AG09309 (cell line): ENCODE results near the gene CACTIN.

Experiments used
- DNase-seq: peaks from one replicate; pipeline ENCODE4 v3.0.0-alpha.2; 2010; ENCODE audit warnings: low read depth
- H3K4me3 ChIP-seq: 2 replicates; pipeline ENCODE4 v1.5.1; 2011; ENCODE audit warnings: mild to moderate bottlenecking, low read depth, low read length, moderate library complexity; ENCODE audit not compliant: control insufficient read depth
- CTCF ChIP-seq: IDR thresholded peaks from 2 replicates; pipeline ENCODE4 v1.5.1; 2011; ENCODE audit warnings: mild to moderate bottlenecking, low read depth, low read length, inconsistent platforms; ENCODE audit not compliant: insufficient read depth, control insufficient read depth; ENCODE audit errors: missing control alignments

The CACTIN gene

GRCh38 chr19:3601021-3601420, 25.6 kb downstream of the CACTIN start:
- DNase-seq = no peak
- H3K4me3 ChIP-seq = no peak overlapping the region
- TF ChIP-seq CTCF = no peak

DNA sequence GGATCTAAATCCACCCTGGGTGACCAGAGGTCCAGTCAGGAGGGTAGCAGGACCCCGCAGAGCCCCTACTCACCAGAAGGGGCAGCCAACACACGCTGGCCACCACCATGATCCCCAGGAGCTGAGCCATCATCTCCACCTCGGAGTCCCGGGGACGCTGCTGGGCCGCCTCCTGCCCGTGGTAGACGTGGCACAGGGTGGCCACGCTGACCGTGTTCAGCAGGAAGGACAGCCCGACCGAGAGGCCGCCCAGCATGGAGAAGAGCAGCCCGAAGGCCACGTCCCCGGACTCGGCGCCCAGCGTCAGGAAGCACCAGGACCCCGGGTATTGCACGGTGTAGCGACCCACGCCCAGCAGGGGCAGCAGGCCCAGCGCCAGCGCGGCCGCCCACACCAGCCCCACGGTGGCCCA, 26.8 kb downstream of the CACTIN start:
- H3K4me3 ChIP-seq = no peak overlapping the region
- DNase-seq = no peak
- TF ChIP-seq CTCF = no peak

DNA sequence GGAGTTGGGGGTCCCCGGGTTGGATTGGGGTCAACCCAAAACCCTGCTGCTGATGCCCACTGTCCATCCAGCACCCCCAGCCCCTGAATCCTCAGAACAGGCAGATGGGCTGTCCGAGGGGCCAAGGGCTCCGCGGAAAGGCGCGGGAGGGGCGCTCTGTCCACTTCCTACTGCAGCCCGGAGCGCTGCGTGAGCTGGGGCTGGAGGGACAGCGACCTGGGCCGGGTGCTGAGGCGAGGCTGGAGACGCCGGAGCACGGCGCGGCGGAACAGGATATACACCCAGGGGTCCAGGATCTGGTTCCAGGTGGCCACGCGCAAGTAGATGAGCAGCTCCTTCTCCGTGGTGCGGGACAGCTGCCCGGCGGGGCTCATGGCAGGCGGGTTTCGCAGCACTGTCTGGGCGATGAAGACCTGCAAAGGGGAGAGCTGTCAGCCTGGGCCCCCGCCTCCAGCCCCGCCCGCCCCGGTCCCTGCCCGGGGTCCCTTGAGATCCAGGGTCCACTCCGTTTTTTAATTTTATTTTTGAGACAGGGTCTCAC, 31.0 kb downstream of the CACTIN start:
- TF ChIP-seq CTCF = no peak
- H3K4me3 ChIP-seq = no peak overlapping the region
- no peak for DNase-seq

DNA sequence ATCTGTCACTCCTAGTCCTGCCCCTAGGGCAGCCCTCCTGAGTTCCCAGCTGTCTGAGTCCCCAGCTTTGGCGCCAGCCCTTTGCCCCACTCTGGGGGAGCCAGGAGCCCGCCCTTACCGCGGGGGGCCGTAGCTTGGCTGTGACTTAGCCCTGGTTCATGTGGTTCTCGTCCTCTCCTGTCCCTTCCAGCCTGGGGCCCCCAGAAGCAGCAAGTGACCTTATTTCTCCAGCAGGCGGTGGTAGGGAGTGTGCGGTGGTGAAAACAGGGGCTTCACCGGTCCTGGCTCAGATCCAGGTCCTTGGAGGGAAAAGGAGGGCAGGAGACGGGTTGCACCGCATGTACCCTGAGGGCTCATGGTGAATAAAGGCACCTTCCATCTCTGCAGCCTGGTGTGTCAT, 33.4 kb downstream of the CACTIN start:
- no peak for DNase-seq
- TF ChIP-seq CTCF = no peak
- H3K4me3 ChIP-seq = no peak overlapping the region

GRCh38 chr19:3591876-3592613, 34.5 kb downstream of the CACTIN start:
- DNase-seq = no peak
- TF ChIP-seq CTCF = no peak
- no peak overlapping the region for H3K4me3 ChIP-seq

DNA sequence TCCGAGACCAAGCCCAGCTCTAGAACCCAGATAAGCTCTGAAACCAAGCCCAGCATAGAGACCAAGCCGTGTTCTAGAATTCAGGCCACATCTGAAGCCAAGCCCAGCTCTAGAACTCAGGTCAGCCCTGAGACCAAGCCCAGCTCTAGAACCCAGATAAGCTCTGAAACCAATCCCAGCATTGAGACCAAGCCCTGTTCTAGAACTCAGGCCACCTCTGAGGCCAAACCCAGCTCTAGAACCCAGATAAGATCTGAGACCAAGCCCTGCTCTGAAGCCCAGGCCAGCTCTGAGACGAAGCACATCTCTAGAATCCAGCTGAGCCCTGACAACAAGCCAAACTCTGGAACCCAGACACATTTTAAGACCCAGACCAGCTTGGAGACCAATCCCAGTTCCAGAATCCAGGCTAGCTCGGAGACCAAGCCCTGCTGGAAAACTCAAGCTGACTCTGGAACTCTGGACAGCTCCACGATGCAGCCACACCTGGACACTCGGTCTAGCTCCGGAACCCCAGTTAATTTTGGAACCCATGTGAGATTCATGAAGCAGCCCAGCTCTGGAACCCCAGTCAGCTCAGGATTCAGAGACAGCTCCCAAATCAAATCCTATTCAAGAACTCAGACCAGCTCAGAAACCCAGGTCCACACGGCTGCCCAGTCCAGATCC, 35.5 kb downstream of the CACTIN start:
- H3K4me3 ChIP-seq = no peak overlapping the region
- TF ChIP-seq CTCF = no peak
- no peak for DNase-seq

DNA sequence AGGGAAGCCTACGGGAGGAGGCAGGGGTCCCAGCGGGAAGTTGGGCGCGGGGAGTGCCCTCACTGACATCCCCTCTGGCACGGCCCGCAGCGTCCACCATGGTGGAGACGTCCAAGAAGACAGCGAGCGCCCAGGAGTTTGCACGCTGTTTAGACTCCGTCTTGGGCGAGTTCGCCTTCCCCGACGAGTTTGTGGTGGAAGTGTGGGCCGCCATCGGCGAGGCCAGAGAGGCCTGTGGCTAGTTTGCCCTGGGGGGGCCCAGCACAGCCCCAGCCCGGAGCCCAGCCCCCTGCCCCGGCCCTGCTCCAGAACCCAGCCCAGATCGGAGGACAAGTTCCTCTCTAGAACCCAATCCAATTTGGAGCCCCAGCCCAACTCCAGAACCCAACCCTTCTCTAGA, 36.6 kb downstream of the CACTIN start:
- DNase-seq = no peak
- H3K4me3 ChIP-seq = no peak overlapping the region
- no peak for TF ChIP-seq CTCF
